CD14-positive monocyte (primary cell): ENCODE measurements around the gene NAT14. TPM values are rescaled to one million over a fixed set of nuclear protein-coding genes. Genes with fewer than 3 reads are reported as not detected.

Experiments
- DNase-seq, 3 donors: peaks; one replicate each; pipeline ENCODE4 v3.0.0-alpha.2; 2011 to 2022
- H2AFZ ChIP-seq: 2 replicates; pipeline ENCODE4 v1.6.0; 2012; ENCODE audit warnings: mild to moderate bottlenecking, low read depth, low read length, inconsistent platforms; ENCODE audit not compliant: insufficient read depth, poor library complexity, severe bottlenecking
- H3K27ac ChIP-seq, 2 donors: 1 replicate in 1 of 2; 2 replicates in 1 of 2; pipeline ENCODE4 v1.5.1; 2012 to 2013; ENCODE audit warnings: low read length in 2 of 2, control low read depth in 1 of 2, inconsistent platforms in 1 of 2, low read depth in 1 of 2, mild to moderate bottlenecking in 1 of 2
- H3K27me3 ChIP-seq, 2 donors: one replicate each; pipeline versions ENCODE4 v1.6.0 to v1.6.1; 2011 to 2013; ENCODE audit warnings: low read length in 2 of 2; ENCODE audit not compliant: control insufficient read depth in 2 of 2, insufficient read depth in 2 of 2
- H3K36me3 ChIP-seq, 2 donors: replicated peaks in 1 of 2; 1 replicate in 1 of 2; 2 replicates in 1 of 2; pipeline versions ENCODE4 v1.5.1 to v1.6.1; 2012 to 2013; ENCODE audit warnings: low read length in 2 of 2, control low read depth in 1 of 2, inconsistent platforms in 1 of 2, mild to moderate bottlenecking in 1 of 2; ENCODE audit not compliant: insufficient read depth in 2 of 2, control insufficient read depth in 1 of 2
- H3K4me1 ChIP-seq, 2 donors: 1 replicate in 1 of 2; 2 replicates in 1 of 2; pipeline versions ENCODE4 v1.5.1 to v1.6.1; 2012 to 2013; ENCODE audit warnings: low read length in 2 of 2, control low read depth in 1 of 2, inconsistent platforms in 1 of 2, mild to moderate bottlenecking in 1 of 2, moderate library complexity in 1 of 2; ENCODE audit not compliant: insufficient read depth in 2 of 2, control insufficient read depth in 1 of 2
- H3K4me2 ChIP-seq: replicated peaks from 2 replicates; pipeline ENCODE3; 2012; ENCODE audit warnings: low read length, moderate library complexity, mild to moderate bottlenecking; ENCODE audit not compliant: poor library complexity, severe bottlenecking; ENCODE audit errors: extremely low read depth
- H3K4me3 ChIP-seq, 3 experiments: fragments of 200-600 bp in 1 of 3; sonication (generic) in 1 of 3; replicated peaks in 1 of 3; 1 replicate in 2 of 3; 2 replicates in 1 of 3; pipeline ENCODE4 v1.5.1; 2011 to 2013; ENCODE audit warnings: low read length in 3 of 3, mild to moderate bottlenecking in 3 of 3, control low read depth in 2 of 3, low read depth in 2 of 3, inconsistent platforms in 1 of 3, moderate library complexity in 1 of 3
- H3K79me2 ChIP-seq: 2 replicates; pipeline ENCODE4 v1.6.0; 2012; ENCODE audit warnings: mild to moderate bottlenecking, control low read depth, inconsistent platforms, low read length, moderate library complexity; ENCODE audit not compliant: insufficient read depth
- H3K9ac ChIP-seq: 2 replicates; pipeline ENCODE4 v1.6.0; 2017; ENCODE audit warnings: low read length, mild to moderate bottlenecking; ENCODE audit not compliant: insufficient read depth, poor library complexity, severe bottlenecking
- H3K9me3 ChIP-seq, 2 donors: replicated peaks in 1 of 2; 1 replicate in 1 of 2; 2 replicates in 1 of 2; pipeline versions ENCODE4 v1.5.1 to v1.6.1; 2012 to 2013; ENCODE audit warnings: low read length in 2 of 2, control low read depth in 1 of 2; ENCODE audit not compliant: control insufficient read depth in 1 of 2, insufficient read depth in 1 of 2
- H4K20me1 ChIP-seq: 2 replicates; pipeline ENCODE4 v1.6.0; 2012; ENCODE audit warnings: mild to moderate bottlenecking, low read length, control low read depth, moderate library complexity; ENCODE audit not compliant: insufficient read depth
- H3K27ac Mint-ChIP-seq, 7 donors: one replicate each; pipeline ENCODE4 v1.8.0; 2020; ENCODE audit warnings: mild to moderate bottlenecking in 7 of 7, mixed read lengths in 7 of 7, moderate library complexity in 6 of 7, inconsistent platforms in 2 of 7
- H3K27me3 Mint-ChIP-seq, 3 donors: one replicate each; pipeline ENCODE4 v1.8.0; 2021 to 2022; ENCODE audit warnings: low read depth in 3 of 3, mild to moderate bottlenecking in 3 of 3, mixed read lengths in 3 of 3, moderate library complexity in 3 of 3, inconsistent platforms in 1 of 3
- H3K36me3 Mint-ChIP-seq, 2 donors: one replicate each; pipeline ENCODE4 v1.8.0; 2020; ENCODE audit warnings: mixed read lengths in 2 of 2, inconsistent platforms in 1 of 2, mild to moderate bottlenecking in 1 of 2
- H3K4me1 Mint-ChIP-seq: one replicate; pipeline ENCODE4 v1.8.0; 2020; ENCODE audit warnings: mild to moderate bottlenecking, mixed read lengths
- H3K4me3 Mint-ChIP-seq, 2 donors: one replicate each; pipeline ENCODE4 v1.8.0; 2020; ENCODE audit warnings: mild to moderate bottlenecking in 2 of 2, mixed read lengths in 2 of 2, moderate library complexity in 1 of 2
- H3K9me3 Mint-ChIP-seq, 7 donors: one replicate each; pipeline ENCODE4 v1.8.0; 2020 to 2022; ENCODE audit warnings: mixed read lengths in 7 of 7, mild to moderate bottlenecking in 6 of 7, moderate library complexity in 6 of 7, inconsistent platforms in 2 of 7
- CTCF ChIP-seq: fragments of 200-600 bp; IDR thresholded peaks from one replicate; pipeline ENCODE4 v1.8.0; 2022; ENCODE audit warnings: antibody characterized with exemption, mild to moderate bottlenecking
- WGBS: methylation state at CpG from one replicate; pipeline ENCODE4 v1.1.5; 2013; ENCODE audit warnings: missing lambda C conversion rate; ENCODE audit not compliant: insufficient coverage; 5-methylcytosine and 5-hydroxymethylcytosine counted together
- intact Hi-C, 2 donors: fragments of 100-400 bp; cut with micrococcal nuclease; formaldehyde crosslinking; loops; one replicate each; pipeline versions ENCODE4 v1.15.0 to v1.15.1; 2023
- polyA plus RNA-seq, 3 donors: library from polyadenylated mRNA; depleted of rRNA in 1 of 3; unstranded in 2 of 3; stranded (reverse) in 1 of 3; fragments of 300-500 nt in 2 of 3; fragments of >200 nt in 1 of 3; fragmentation: Illumina TruSeq in 2 of 3; gene quantifications; 1 replicate in 2 of 3; 2 replicates in 1 of 3; pipeline ENCODE4 v1.2.3, GENCODE V29; 2012 to 2021

The NAT14 gene
- polyA plus RNA-seq, 3 donors = 1.5 to 2.2 (median 1.9) TPM

- Histone ChIP-seq H3K27me3 (peaks cover 0 to 9% of the 10 kb centered on the region in 2 donors), H4K20me1 (no peaks in the 10 kb centered on the region), H3K79me2 (no peaks in the 10 kb centered on the region), H3K9me3 (no peaks in the 10 kb centered on the region), H2AFZ (no peak overlapping the region), H3K9ac (no peak overlapping the region), H3K4me2 (no peak overlapping the region), H3K36me3 (no peaks in the 10 kb centered on the region), H3K4me1 (no peaks in the 10 kb centered on the region), H3K4me3 (no peak overlapping the region), H3K27ac (no peak overlapping the region)
- Mint-ChIP-seq H3K27me3 (peaks cover 16 to 44% (median 26%) of the 10 kb centered on the region in 3 donors), H3K9me3 (peaks cover 0 to 3% (median 0%) of the 10 kb centered on the region in 7 donors), H3K36me3 (no peaks in the 10 kb centered on the region), H3K27ac (peak overlapping the region in 1 of 7 donors; percentile 35), H3K4me1 (peaks cover 8% of the 10 kb centered on the region), H3K4me3 (no peak overlapping the region)
- intact Hi-C loops = no loop called here
- WGBS = 75% methylated on average over 28 of the region's 52 CpGs
- DNase-seq = no peak
- no peak for TF ChIP-seq CTCF
Measured at GRCh38 chr19:55490478-55491432, 5.8 kb downstream of the NAT14 start.

- TF ChIP-seq CTCF = no peak
- Histone ChIP-seq H3K27me3 (peaks cover 0 to 9% of the 10 kb centered on the region in 2 donors), H2AFZ (no peak overlapping the region), H3K36me3 (no peaks in the 10 kb centered on the region), H3K79me2 (no peaks in the 10 kb centered on the region), H3K9ac (no peak overlapping the region), H3K9me3 (no peaks in the 10 kb centered on the region), H3K4me2 (no peak overlapping the region), H3K4me3 (no peak overlapping the region), H3K4me1 (no peaks in the 10 kb centered on the region), H3K27ac (no peak overlapping the region), H4K20me1 (no peaks in the 10 kb centered on the region)
- no peak for DNase-seq
- intact Hi-C loops = no loop called here
- Mint-ChIP-seq H3K27me3 (peaks cover 16 to 40% (median 24%) of the 10 kb centered on the region in 3 donors), H3K9me3 (peaks cover 0 to 3% (median 0%) of the 10 kb centered on the region in 7 donors), H3K36me3 (no peaks in the 10 kb centered on the region), H3K4me1 (peaks cover 6% of the 10 kb centered on the region), H3K27ac (peak overlapping the region in 1 of 7 donors; percentile 8), H3K4me3 (peak overlapping the region in 1 of 2 donors; percentile 17)
- WGBS = 86% methylated on average over 16 of the region's 24 CpGs
Measured at GRCh38 chr19:55491546-55492360, 6.8 kb downstream of the NAT14 start.
